Vagina (tissue), 2 donors: ENCODE results near the gene RNASE8.

Experiments
- CTCF ChIP-seq, 3 experiments: fragments of 450-650 bp in 2 of 3; fragments of 200-600 bp in 1 of 3; sonication (generic) in 1 of 3; IDR thresholded peaks; one replicate each; pipeline ENCODE4 v1.5.1; 2017 to 2019; ENCODE audit warnings: antibody characterized with exemption in 3 of 3, mild to moderate bottlenecking in 2 of 3, moderate library complexity in 2 of 3
- POLR2AphosphoS5 ChIP-seq, 2 donors: sonication (generic); formaldehyde crosslinking; IDR thresholded peaks; one replicate each; pipeline ENCODE4 v1.9.0; 2017; ENCODE audit warnings: antibody characterized with exemption in 2 of 2, mild to moderate bottlenecking in 2 of 2, low read depth in 1 of 2; ENCODE audit not compliant: insufficient read depth in 1 of 2

- TF ChIP-seq POLR2AphosphoS5 (IDR thresholded peaks at IDR 0.05; ENCODE audit: insufficient read depth in 1 of 2, low read depth in 1 of 2) (no peak), CTCF (IDR thresholded peaks at IDR 0.05) (no peak)
Measured at GRCh38 chr14:21096438-21096837, 38.8 kb downstream of the RNASE8 start.
